ENCODE measurements around the gene SEMA4B.

The SEMA4B gene

DNA sequence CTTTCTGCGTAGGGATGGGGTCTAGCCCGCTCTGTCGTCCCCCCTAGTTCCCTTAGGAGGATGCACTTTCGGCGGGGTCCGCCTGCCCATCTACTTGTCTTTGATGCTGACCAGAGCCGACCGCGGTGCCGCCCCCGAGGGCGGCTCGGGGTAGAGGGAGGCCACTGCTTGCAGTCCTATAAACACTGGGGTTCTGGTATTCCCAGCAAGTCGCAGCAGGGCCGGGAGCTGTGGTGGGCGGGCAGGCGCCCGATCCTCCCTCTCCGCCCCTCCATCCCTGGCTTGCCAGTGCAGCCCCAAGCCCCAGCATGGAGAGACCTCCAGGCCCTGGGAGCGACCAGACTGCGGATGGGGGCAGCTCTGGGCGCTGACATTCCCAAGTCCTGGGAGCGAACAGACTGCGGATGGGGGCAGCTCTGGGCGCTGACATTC, 830 bp downstream of the SEMA4B start:
- peak overlapping the region; percentile 83 for H3K4me3 ChIP-seq (ENCODE audit: low read depth, low read length)
- TF ChIP-seq, protein P1, sequence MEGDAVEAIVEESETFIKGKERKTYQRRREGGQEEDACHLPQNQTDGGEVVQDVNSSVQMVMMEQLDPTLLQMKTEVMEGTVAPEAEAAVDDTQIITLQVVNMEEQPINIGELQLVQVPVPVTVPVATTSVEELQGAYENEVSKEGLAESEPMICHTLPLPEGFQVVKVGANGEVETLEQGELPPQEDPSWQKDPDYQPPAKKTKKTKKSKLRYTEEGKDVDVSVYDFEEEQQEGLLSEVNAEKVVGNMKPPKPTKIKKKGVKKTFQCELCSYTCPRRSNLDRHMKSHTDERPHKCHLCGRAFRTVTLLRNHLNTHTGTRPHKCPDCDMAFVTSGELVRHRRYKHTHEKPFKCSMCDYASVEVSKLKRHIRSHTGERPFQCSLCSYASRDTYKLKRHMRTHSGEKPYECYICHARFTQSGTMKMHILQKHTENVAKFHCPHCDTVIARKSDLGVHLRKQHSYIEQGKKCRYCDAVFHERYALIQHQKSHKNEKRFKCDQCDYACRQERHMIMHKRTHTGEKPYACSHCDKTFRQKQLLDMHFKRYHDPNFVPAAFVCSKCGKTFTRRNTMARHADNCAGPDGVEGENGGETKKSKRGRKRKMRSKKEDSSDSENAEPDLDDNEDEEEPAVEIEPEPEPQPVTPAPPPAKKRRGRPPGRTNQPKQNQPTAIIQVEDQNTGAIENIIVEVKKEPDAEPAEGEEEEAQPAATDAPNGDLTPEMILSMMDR (IDR thresholded peaks at IDR 0.05; ENCODE audit: low read depth, low read length): no peak

DNA sequence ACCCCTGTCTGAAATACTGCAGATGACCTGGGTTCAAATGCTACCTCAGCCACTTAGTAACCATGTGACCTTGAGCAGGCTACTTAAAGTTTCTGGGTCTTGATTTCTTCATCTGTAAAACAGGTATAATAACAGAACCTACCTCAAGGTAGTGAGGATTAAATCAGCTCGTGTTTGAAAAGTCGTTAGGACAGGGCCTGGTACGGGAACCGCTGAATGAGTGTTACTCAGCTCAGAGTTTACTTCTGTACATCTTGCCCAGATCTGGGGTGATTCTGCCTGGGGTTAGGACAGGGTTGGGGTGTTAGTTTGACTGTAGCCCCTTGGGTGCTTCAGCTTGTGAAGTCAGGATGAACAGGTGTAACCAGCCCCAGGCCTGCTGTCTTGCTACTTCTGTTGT, 1.8 kb downstream of the SEMA4B start:
- TF ChIP-seq, protein P1 (IDR thresholded peaks at IDR 0.05; ENCODE audit: low read depth, low read length): no peak
- H3K4me3 ChIP-seq (ENCODE audit: low read depth, low read length): no peak overlapping the region

- TF ChIP-seq, protein P1 (IDR thresholded peaks at IDR 0.05; ENCODE audit: low read depth, low read length): no peak
- no peak overlapping the region for H3K4me3 ChIP-seq (ENCODE audit: low read depth, low read length)
These were observed 2.3 kb downstream of the SEMA4B start for GRCh38 chr15:90203473-90203872.

DNA sequence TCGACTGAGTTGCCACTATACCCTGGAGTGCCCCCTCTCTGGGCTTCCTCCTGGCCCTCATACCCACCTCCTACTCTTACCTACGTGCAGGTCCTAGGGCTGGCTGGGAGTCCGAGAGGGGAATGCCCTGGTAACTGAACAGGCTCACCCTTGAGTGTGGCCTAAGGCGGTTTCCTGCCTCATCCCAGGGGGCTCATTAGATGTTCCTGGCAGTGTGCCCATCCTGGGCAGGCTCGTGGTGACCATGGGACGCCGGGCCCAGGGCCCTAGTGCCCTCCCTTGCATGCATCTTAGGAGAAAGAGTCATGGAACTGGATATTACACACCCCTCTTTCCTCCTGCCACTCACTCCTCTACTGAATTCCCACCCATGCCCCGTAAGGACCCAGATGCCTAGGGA, 2.8 kb downstream of the SEMA4B start:
- TF ChIP-seq, protein P1 (IDR thresholded peaks at IDR 0.05; ENCODE audit: low read depth, low read length): no peak
- H3K4me3 ChIP-seq (ENCODE audit: low read depth, low read length): no peak overlapping the region

DNA sequence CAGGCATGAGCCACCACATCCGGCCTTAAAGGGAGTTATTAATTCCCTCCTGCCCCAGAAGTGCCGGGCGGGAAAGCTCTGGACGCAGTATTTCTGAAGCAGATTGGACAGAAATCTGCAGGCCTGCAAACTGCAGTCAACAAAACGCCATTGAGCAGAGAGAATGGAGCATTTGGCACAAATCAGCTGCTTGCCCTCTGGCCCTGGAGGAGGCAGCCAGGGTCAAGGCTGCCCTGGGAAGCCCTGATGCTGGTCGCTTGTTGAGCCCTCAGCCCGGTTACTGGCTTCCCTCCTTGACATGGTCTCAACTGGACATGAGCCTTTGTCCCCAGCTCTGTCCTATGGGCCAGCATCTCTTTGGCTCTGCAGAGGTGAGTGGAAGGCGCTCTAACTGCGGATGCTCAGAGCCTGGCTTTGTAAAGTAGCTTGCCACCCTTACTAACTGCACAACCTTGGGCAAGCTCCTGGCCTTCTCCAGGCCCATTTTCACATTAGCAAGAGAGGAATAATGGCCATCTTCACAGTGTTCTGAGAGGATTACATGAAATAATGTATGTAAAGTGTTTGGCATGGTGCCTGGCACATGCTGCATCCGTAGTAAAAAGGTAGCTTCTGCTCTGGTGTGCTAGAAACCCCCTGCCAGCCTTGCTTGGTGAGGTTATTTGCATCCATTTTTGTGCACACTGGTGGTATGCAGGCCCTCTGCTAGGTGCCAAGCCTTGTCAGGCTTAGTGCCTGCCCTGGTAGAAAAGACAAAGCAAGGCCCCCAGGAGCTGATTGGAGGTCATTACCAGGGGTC, 4.1 kb downstream of the SEMA4B start:
- TF ChIP-seq, protein P1 (IDR thresholded peaks at IDR 0.05; ENCODE audit: low read depth, low read length): no peak
- H3K4me3 ChIP-seq (ENCODE audit: low read depth, low read length): no peak overlapping the region

DNA sequence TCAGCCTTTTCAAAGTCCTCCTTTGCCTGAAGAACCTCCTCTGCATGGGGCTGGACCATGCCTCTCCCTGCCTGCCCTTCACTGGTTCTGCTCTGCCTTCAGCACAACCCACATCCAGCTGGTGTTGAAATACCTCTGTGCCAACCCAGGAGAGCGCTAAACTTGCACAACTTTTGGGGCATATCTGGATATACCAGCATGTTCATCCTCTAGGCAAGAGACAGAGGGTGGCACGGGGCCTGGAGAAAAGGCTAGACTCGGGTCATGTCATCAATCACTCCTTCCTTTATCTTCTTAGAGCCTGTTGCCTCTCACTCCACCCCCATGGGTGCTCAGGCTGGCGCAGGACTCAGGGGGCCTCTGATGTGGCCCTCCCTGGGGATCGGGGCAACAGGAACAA, 4.8 kb downstream of the SEMA4B start:
- TF ChIP-seq, protein P1 (IDR thresholded peaks at IDR 0.05; ENCODE audit: low read depth, low read length): no peak
- no peak overlapping the region for H3K4me3 ChIP-seq (ENCODE audit: low read depth, low read length)

GRCh38 chr15:90207252-90207651, 6.1 kb downstream of the SEMA4B start:
- no peak overlapping the region for H3K4me3 ChIP-seq (ENCODE audit: low read depth, low read length)
- TF ChIP-seq, protein P1 (IDR thresholded peaks at IDR 0.05; ENCODE audit: low read depth, low read length): no peak

Measured in WI38 (cell line).